PFSK-1 (cell line): ENCODE measurements around the gene SKAP1.

Experiments
- FOXP2 ChIP-seq: optimal IDR thresholded peaks from 2 replicates; pipeline ENCODE3; 2011; ENCODE audit warnings: borderline replicate concordance, control low read depth, inconsistent platforms; ENCODE audit not compliant: insufficient read depth; ENCODE audit errors: extremely low read length, extremely low read depth
- POLR2AphosphoS5 ChIP-seq: IDR thresholded peaks from 2 replicates; pipeline ENCODE4 v1.6.1; 2012; ENCODE audit warnings: low read depth, mild to moderate bottlenecking, control low read depth, low read length, moderate library complexity
- SIN3A ChIP-seq: IDR thresholded peaks from 2 replicates; pipeline ENCODE4 v1.6.1; 2012; ENCODE audit warnings: mild to moderate bottlenecking, low read length, moderate library complexity, borderline replicate concordance; ENCODE audit not compliant: insufficient read depth
- TAF1 ChIP-seq: IDR thresholded peaks from 2 replicates; pipeline ENCODE4 v1.6.1; 2012; ENCODE audit warnings: low read length, control low read depth, borderline replicate concordance; ENCODE audit not compliant: insufficient read depth
- TF ChIP-seq, protein P1 (sequence below), 2 experiments: IDR thresholded peaks; 2 replicates each; pipeline versions ENCODE4 v1.6.1 to v1.8.0; 2011 to 2012; ENCODE audit warnings: low read depth in 2 of 2, low read length in 2 of 2, control low read depth in 1 of 2, inconsistent platforms in 1 of 2, mild to moderate bottlenecking in 1 of 2, moderate library complexity in 1 of 2; ENCODE audit not compliant: insufficient read depth in 1 of 2

Gene SKAP1

DNA sequence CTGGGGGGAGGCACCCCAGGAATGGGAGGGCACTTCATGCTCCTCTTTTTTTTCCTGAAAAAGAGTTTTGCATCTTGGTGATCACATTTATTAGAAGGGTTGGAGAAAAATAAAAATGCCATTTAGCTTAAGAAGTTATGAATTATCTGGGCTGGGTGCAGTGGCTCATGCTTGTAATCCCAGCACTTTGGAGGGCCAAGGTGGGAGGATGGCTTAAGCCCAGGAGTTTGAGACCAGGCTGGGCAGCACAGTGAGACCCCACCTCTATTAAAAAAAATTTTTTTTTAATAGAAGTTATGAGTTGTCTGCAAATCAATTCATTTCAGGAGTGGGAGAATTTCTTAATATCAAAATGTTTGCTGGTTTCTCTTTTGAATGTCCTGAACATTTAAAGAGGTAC, 219.0 kb downstream of the SKAP1 start:
- TF ChIP-seq FOXP2 (no peak), SIN3A (no peak), TAF1 (no peak), POLR2AphosphoS5 (no peak)
- TF ChIP-seq, protein P1, sequence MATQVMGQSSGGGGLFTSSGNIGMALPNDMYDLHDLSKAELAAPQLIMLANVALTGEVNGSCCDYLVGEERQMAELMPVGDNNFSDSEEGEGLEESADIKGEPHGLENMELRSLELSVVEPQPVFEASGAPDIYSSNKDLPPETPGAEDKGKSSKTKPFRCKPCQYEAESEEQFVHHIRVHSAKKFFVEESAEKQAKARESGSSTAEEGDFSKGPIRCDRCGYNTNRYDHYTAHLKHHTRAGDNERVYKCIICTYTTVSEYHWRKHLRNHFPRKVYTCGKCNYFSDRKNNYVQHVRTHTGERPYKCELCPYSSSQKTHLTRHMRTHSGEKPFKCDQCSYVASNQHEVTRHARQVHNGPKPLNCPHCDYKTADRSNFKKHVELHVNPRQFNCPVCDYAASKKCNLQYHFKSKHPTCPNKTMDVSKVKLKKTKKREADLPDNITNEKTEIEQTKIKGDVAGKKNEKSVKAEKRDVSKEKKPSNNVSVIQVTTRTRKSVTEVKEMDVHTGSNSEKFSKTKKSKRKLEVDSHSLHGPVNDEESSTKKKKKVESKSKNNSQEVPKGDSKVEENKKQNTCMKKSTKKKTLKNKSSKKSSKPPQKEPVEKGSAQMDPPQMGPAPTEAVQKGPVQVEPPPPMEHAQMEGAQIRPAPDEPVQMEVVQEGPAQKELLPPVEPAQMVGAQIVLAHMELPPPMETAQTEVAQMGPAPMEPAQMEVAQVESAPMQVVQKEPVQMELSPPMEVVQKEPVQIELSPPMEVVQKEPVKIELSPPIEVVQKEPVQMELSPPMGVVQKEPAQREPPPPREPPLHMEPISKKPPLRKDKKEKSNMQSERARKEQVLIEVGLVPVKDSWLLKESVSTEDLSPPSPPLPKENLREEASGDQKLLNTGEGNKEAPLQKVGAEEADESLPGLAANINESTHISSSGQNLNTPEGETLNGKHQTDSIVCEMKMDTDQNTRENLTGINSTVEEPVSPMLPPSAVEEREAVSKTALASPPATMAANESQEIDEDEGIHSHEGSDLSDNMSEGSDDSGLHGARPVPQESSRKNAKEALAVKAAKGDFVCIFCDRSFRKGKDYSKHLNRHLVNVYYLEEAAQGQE (IDR thresholded peaks at IDR 0.05; ENCODE audit: insufficient read depth in 1 of 2, low read depth in 2 of 2, low read length in 2 of 2): no peak

DNA sequence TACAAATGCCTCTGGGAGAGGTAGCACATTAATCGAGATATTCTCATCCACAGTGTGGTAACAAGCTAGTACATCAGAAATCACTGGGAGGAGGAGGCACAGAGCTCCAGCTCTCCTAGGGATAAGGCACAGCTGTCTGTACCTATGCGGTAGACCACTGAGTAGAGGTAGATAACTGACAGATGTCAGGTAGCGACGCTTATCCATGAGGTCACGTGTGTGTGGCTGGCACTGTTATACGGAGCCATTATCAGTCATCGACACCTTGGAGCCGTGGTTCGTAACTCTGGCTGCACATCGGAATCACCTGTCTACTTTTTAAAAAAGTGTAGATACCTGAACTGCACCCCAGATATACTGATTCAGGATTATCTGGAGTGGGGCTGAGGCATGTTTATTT, 220.0 kb downstream of the SKAP1 start:
- TF ChIP-seq POLR2AphosphoS5 (no peak), TAF1 (no peak)

DNA sequence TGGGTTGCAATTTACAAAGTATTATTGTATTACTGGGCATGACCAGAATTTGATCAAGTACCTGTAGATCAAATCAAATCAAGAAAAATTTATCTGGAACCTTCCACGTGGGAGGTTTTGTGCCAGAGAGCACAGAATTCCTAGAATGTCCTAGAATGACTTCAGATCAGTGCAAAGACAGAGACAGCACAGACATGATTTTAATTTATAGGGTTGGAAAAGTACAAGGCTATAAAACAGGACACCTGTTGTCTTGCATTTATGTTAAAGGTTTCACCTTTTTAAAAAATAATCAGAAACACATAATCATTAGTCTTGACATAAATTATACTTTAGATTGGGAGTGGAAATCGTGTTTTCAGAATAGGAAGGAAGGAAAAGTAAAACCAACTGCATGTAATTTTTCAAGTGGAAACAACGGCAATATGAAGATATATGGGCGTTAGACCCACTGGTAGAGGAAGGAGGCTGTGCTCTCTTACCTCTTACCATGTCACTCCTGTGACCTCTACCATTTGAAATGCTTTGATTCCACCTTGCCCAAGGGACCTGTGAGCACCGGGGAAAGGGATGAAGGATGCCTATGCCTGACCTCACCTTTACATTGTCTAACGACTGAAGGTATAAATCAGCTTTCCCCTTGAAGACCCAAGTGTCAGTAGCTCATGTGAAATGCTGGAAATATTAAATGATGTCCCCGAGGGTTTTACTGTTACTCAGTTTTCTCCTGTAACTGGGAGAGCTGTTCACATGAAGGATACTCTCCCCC, 222.1 kb downstream of the SKAP1 start:
- no peak for TF ChIP-seq POLR2AphosphoS5
- no peak for TF ChIP-seq FOXP2
- TF ChIP-seq, protein P1 (IDR thresholded peaks at IDR 0.05; ENCODE audit: insufficient read depth in 1 of 2, low read depth in 2 of 2, low read length in 2 of 2): no peak
- no peak for TF ChIP-seq SIN3A
- TF ChIP-seq TAF1: no peak

DNA sequence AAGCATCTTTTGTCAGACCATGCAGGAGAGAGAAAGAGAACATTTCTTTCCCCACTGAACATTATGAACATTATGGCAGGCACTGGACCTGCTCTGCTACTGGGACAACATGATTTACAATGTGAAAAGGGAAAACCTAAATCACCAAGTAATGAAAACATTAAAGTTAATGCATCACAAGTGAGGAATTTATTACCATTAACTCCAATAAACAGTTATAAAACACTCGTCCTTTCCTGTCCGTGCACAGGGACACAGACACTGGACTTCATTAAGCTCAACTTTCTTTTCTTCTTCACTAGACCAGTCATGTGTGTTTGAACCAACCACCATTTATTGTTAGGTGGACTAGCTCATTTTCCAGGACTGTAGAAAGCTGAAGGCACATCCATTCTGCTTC, 227.1 kb downstream of the SKAP1 start:
- TF ChIP-seq, protein P1 (IDR thresholded peaks at IDR 0.05; ENCODE audit: insufficient read depth in 1 of 2, low read depth in 2 of 2, low read length in 2 of 2): no peak

DNA sequence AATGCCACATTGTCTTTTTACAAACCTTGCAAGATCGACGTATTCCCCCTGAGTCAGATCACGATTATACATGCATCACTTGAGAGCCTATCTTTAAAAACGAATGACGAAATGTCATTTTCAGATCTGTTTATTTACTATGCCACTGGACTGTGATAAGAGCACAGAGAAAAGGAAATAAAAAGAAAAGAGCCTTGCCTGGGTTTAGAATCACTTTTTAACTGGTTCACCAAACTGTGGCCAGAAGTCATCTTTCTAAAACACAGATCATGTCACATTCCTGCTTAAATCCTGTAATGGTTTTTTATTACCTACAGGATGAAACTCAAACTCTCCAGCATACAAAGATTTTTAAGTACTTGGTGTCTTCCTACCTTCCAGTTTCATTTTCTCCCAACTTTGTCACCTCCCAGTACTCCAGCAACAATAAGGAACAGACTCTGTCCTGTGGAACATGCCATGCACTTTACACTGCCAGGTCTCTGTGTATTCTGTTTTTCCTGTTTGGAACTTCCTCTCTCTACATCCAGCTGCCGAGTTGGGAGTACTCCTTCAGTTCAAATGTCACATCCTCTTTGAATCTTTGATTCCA, 231.0 kb downstream of the SKAP1 start:
- TF ChIP-seq, protein P1 (IDR thresholded peaks at IDR 0.05; ENCODE audit: insufficient read depth in 1 of 2, low read depth in 2 of 2, low read length in 2 of 2): no peak
- TF ChIP-seq SIN3A: no peak
- no peak for TF ChIP-seq POLR2AphosphoS5
- no peak for TF ChIP-seq TAF1
- TF ChIP-seq FOXP2: no peak
